Activated naive CD4-positive, alpha-beta T cell treated with anti-CD3 and anti-CD28 coated beads, Interleukin-2, amount 50 U/mL, for 24 hours (primary cell): ENCODE measurements around the gene EYA2.
"Not testable (repeated sequence)": the region's sequence is repeated elsewhere in the genome, so short reads cannot be mapped to it uniquely, and the experiment has no call there.

Experiments
- H3K27ac Mint-ChIP-seq: one replicate; pipeline ENCODE4 v1.8.0; 2021; ENCODE audit warnings: mild to moderate bottlenecking, mixed read lengths
- H3K27me3 Mint-ChIP-seq: one replicate; pipeline ENCODE4 v1.8.0; 2021; ENCODE audit warnings: mixed read lengths
- H3K36me3 Mint-ChIP-seq: one replicate; pipeline ENCODE4 v1.8.0; 2021; ENCODE audit warnings: mixed read lengths
- H3K4me1 Mint-ChIP-seq: one replicate; pipeline ENCODE4 v1.8.0; 2021; ENCODE audit warnings: mixed read lengths
- H3K4me3 Mint-ChIP-seq: one replicate; pipeline ENCODE4 v1.8.0; 2021; ENCODE audit warnings: mild to moderate bottlenecking, mixed read lengths
- H3K9me3 Mint-ChIP-seq: one replicate; pipeline ENCODE4 v1.8.0; 2021; ENCODE audit warnings: mixed read lengths

EYA2 gene

GRCh38 chr20:46951840-46952497 is 57.3 kb downstream of the EYA2 start:
- Mint-ChIP-seq H3K4me3 (no peak overlapping the region), H3K36me3 (no peaks in the 10 kb centered on the region), H3K27me3 (peaks cover 5% of the 10 kb centered on the region), H3K4me1 (no peaks in the 10 kb centered on the region), H3K27ac (no peak overlapping the region), H3K9me3 (no peaks in the 10 kb centered on the region)

DNA sequence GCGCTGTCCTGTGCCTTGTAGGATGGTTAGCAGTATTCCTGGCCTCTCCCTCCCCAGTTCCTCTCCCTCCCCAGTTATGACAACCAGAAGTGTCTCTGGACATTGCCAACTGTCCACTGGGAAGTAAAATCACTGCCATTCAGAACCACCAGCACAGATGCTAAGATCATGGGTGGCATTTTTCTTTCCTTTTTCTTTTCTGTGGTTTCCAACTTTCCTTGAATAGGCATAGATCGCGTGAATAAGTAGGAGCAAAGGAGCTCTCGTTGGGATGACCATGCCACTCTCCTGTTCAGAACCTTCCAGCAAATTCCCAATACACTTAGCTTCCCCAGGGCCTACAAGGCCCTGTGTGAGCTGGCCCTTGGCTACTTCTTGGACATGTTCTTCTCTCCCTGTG is 59.0 kb downstream of the EYA2 start:
- Mint-ChIP-seq H3K9me3 (no peaks in the 10 kb centered on the region), H3K4me1 (no peaks in the 10 kb centered on the region), H3K27me3 (peaks cover 6% of the 10 kb centered on the region), H3K36me3 (no peaks in the 10 kb centered on the region), H3K4me3 (no peak overlapping the region), H3K27ac (no peak overlapping the region)

DNA sequence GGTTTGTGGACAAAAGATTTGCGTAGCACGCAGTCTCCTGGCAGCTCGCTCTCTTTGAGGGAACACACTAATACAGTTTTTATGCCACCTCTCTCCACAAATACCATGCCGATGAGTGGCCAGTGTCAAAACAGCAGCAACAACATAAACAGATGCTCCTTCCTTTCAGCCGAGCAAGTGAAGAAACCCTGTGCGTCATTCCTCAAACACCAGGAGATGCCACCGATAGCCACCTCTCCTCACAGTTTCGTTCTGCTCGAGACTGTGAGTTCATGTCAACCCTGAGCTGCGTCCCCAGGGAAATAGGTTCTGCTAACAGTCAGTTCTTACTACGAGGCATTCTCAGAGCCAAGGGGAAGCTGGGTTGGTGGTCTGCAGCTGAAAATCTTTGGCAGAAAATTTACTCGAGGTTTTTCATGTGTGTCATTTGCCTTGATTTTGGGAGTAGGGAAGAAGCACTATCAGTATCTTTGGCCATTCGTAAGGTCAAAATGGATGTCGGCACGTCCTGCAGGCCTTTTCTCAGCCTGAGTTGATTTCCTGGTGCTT is 59.9 kb downstream of the EYA2 start:
- no peaks in the 10 kb centered on the region for H3K9me3 Mint-ChIP-seq
- no peak overlapping the region for H3K4me3 Mint-ChIP-seq
- no peaks in the 10 kb centered on the region for H3K36me3 Mint-ChIP-seq
- H3K27me3 Mint-ChIP-seq, result peaks cover 6% of the 10 kb centered on the region
- H3K4me1 Mint-ChIP-seq, result no peaks in the 10 kb centered on the region
- no peak overlapping the region for H3K27ac Mint-ChIP-seq

- H3K27me3 Mint-ChIP-seq, result peaks cover 7% of the 10 kb centered on the region
- H3K36me3 Mint-ChIP-seq, result no peaks in the 10 kb centered on the region
- no peak overlapping the region for H3K27ac Mint-ChIP-seq
- no peaks in the 10 kb centered on the region for H3K4me1 Mint-ChIP-seq
- H3K9me3 Mint-ChIP-seq, result no peaks in the 10 kb centered on the region
- no peak overlapping the region for H3K4me3 Mint-ChIP-seq
Measured at GRCh38 chr20:46955601-46956556, 61.2 kb downstream of the EYA2 start.

- H3K27me3 Mint-ChIP-seq, result peaks cover 7% of the 10 kb centered on the region
Measured at GRCh38 chr20:46959081-46959692, 64.5 kb downstream of the EYA2 start.

DNA sequence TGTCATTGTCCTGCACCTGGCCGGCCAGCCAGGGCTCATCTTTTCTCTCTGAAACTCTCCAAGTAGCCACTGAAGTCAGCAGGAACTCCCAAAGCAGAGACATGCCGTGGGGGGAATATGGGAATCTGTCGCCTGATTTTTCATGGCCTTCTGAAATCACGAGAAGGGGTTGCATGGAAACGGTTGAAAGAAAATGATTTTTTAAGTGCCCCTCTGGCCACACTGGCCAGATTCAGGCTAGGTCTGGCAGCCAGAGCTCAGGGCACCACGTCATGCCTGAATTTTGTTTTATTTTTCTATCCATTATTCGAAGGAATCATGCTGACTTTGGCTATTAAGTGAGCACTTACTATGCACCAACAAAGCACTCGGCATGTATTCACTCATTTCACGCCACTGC is 65.2 kb downstream of the EYA2 start:
- Mint-ChIP-seq H3K9me3 (no peaks in the 10 kb centered on the region), H3K4me3 (no peak overlapping the region), H3K36me3 (no peaks in the 10 kb centered on the region), H3K4me1 (no peaks in the 10 kb centered on the region), H3K27me3 (peaks cover 7% of the 10 kb centered on the region), H3K27ac (no peak overlapping the region)

More at GRCh38 chr20:46959081-46959692, 64.5 kb downstream of the EYA2 start:
- Mint-ChIP-seq H3K9me3 (no peaks in the 10 kb centered on the region), H3K27ac (no peak overlapping the region), H3K36me3 (no peaks in the 10 kb centered on the region), H3K4me3 (no peak overlapping the region), H3K4me1 (no peaks in the 10 kb centered on the region)

- H3K4me1 Mint-ChIP-seq, result no peaks in the 10 kb centered on the region
- no peaks in the 10 kb centered on the region for H3K36me3 Mint-ChIP-seq
- H3K27me3 Mint-ChIP-seq, result peaks cover 7% of the 10 kb centered on the region
- H3K9me3 Mint-ChIP-seq, result no peaks in the 10 kb centered on the region
- H3K27ac Mint-ChIP-seq, result no peak overlapping the region
- H3K4me3 Mint-ChIP-seq, result no peak overlapping the region
Measured at GRCh38 chr20:46960536-46960935, 65.9 kb downstream of the EYA2 start.

- not testable (repeated sequence) for H3K36me3 Mint-ChIP-seq, H3K4me3 Mint-ChIP-seq, H3K4me1 Mint-ChIP-seq, H3K9me3 Mint-ChIP-seq, H3K27me3 Mint-ChIP-seq, H3K27ac Mint-ChIP-seq
Measured at GRCh38 chr20:46961968-46962367, 67.3 kb downstream of the EYA2 start.

- Mint-ChIP-seq H3K27me3 (peaks cover 5% of the 10 kb centered on the region), H3K4me1 (no peaks in the 10 kb centered on the region), H3K36me3 (no peaks in the 10 kb centered on the region), H3K9me3 (no peaks in the 10 kb centered on the region), H3K27ac (no peak overlapping the region), H3K4me3 (no peak overlapping the region)
Measured at GRCh38 chr20:46962452-46963195, 68.0 kb downstream of the EYA2 start.

DNA sequence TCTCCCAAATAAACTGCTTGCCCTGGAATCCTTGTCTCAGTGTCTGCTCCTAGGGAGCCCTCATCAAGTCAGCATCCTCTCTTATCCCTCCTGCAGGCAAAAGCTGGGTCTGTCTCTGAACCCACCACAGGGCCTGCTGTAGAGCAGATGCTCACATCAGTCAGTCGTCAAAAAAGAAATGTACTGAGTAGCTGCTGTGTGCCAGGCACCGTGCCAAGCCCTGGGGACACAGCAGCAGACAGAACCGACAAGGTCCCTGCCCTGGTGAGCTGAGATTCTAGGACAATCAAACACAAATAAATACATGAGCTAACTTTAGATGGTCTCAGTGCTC is 68.5 kb downstream of the EYA2 start:
- Mint-ChIP-seq H3K4me3 (no peak overlapping the region), H3K4me1 (no peaks in the 10 kb centered on the region), H3K27me3 (peaks cover 5% of the 10 kb centered on the region), H3K36me3 (no peaks in the 10 kb centered on the region), H3K27ac (no peak overlapping the region), H3K9me3 (no peaks in the 10 kb centered on the region)

DNA sequence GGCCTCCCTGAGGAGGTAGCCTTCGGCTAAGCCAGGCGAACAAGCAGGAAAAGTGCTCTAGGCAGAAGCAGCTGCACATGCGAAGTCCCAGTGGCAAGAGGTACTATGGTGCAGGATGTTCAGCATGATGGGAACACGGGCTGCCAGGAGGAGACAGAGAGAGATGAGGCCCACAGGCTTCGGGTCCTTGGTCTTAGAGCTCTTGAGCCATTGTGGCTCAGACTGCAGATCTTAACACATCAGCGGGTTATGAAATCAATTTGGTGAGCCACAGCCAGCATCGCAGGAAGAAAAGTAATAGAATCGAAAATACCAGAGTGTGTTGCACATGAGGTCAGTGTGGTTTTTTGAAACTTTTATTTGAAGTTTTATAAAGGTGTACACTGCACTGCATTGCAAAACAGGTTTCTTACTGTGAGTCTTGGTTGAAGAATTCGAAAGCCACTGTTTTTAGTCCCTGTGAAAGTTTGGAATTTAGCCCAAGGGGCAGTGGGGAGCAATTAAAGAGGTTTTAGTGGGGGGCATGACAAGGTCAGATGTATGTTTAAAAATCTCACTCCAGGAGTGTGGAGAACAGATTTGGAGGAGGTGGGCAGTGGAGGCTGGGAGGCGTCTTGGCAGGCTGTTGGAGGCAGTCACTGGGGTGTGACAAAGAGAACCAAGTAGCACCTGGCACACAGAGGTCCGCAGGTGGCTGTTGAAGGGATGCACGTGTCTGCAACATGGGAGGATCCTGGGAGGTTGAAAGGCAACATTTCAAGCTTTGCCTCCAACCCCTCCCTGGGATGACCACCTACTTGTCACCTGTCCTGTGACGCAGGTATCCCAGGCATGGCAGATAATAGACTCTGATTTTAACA is 69.3 kb downstream of the EYA2 start:
- Mint-ChIP-seq H3K4me1 (no peaks in the 10 kb centered on the region), H3K36me3 (no peaks in the 10 kb centered on the region), H3K4me3 (no peak overlapping the region), H3K27ac (no peak overlapping the region), H3K27me3 (peaks cover 5% of the 10 kb centered on the region), H3K9me3 (no peaks in the 10 kb centered on the region)

DNA sequence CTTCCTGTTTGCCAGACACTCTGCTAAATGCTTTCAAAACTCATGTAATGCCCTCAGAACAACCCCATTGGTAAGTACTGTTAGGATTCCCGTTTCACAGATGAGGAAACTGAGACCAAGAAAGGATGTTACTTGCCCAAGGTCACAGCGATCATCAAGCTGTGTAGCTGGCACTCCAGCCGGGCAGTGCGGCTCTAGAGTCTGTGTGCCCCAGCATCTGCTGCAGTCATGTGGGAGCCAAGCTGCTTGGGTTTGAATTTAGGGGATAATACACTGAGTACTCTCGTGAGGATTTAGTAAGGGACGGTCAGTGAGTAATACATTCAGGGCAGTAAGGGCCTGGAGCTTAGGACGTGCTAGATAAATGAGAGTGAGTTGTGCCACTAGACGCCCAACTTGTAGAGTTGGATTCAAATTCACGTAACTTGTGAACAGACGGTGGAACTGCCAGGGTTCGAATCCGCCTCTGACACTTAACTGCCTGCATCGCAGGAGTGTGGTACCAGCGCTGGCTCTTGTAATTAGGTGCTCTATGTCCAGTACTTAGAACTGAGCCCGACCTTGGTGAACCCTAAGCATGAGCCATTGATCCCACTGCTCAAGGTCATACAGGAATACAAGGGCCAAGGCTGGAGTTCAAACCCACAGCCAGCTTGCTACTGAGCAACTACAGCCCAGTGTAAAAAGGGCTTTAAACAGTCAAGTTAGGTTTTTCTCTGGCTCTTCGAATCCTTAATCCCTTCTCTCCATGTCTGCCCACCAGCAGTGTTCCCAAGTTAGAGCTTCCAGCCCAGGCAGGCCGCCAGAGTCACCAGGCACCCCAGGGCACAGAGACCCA is 70.2 kb downstream of the EYA2 start:
- Mint-ChIP-seq H3K27ac (no peak overlapping the region), H3K9me3 (no peaks in the 10 kb centered on the region), H3K36me3 (no peaks in the 10 kb centered on the region), H3K4me3 (no peak overlapping the region), H3K27me3 (peaks cover 6% of the 10 kb centered on the region), H3K4me1 (no peaks in the 10 kb centered on the region)

- no peak overlapping the region for H3K27ac Mint-ChIP-seq
- H3K9me3 Mint-ChIP-seq, result no peaks in the 10 kb centered on the region
- no peaks in the 10 kb centered on the region for H3K36me3 Mint-ChIP-seq
- H3K4me1 Mint-ChIP-seq, result no peaks in the 10 kb centered on the region
- H3K27me3 Mint-ChIP-seq, result peaks cover 7% of the 10 kb centered on the region
- H3K4me3 Mint-ChIP-seq, result no peak overlapping the region
Measured at GRCh38 chr20:46965477-46965876, 70.8 kb downstream of the EYA2 start.

DNA sequence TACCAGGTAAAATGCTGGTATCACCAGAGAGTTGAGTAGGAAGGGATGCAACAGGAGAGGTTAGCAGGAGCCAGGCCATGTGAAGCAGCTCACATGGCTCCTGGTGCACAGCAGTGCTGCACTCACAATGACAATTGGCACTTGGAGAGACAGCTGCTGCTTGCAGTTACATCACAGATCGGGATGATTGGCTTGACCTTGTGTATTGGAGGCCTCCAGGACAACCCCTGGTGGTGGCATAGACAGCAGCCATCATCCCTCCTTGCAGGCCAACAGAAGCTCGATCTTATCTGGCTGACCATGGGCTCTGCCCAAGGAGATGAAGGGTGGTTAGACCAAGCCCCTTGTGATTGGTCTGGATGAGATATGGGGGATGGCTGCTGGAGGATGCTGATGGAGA is 73.0 kb downstream of the EYA2 start:
- Mint-ChIP-seq H3K27ac (no peak overlapping the region), H3K9me3 (peaks cover 4% of the 10 kb centered on the region), H3K36me3 (no peaks in the 10 kb centered on the region), H3K27me3 (peaks cover 14% of the 10 kb centered on the region), H3K4me1 (no peaks in the 10 kb centered on the region), H3K4me3 (no peak overlapping the region)
